T-helper 22 cell (primary cell): ENCODE data around the gene HGS.

Source experiments
- DNase-seq: peaks from one replicate; pipeline ENCODE4 v3.0.0-alpha.2; 2020; ENCODE audit warnings: low read depth

HGS gene

DNA sequence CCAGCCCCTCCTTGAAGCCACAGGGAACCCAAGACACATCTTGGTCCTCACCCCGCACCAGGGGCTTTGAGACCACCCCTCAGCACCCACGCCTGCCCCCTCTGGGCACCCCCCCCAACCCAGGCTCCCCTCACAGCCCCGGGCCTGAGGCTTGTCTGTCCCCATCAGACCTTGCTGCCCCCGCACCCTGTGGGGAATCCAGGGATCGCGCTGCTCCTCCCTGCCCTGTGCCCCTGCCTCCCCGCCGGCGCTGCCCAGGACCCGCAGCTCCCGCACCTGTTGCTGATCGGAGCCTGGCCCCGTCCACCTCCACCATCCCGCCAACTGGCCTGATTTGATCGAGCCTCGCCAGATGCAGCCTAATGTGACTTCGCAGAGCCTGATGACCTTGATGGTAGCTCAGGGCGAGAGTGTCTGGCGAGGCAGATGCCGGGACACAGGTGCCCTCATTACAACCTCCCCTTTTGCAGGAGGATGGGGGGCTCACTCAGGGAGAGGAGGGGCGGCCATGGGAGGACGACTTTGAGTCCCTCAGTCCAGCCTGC, 57.3 kb downstream of the HGS start:
- no peak for DNase-seq

DNA sequence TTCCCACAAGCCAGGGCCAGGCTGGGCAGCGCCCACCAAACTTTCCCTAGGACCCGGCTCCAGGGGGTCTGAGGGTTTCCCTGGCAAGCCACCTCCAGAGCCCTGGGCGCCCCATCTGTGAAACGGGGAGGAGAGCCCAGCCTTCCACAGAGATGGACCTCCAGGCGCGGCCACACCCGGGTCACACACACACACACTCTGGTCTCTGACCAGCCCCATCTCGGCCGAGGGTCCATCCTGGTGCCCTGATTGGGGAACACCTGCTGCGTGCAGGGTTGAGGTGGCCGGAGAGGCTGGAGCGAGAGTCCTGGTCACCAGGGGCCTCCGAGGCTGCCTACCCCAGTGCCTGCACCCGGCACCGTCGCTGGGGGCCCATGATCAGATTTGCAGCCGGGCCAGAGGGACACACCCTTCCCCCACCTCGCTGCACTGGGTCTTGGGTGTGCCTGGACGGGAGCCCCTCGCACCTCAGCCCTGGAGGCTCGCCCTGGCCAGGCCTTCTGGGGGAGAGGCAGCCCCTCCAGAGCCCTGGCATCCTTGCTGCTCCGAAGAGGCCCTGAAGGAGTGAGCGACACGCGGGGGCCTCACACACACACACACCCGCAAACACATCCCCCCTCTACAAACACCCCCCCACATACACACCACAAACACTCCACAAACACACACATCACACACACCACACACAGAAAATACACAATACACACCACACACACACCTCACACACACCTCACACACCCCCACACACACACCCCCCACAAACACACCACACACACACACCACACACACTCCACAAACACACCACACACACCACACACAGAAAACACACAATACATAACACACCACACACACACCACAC, 58.0 kb downstream of the HGS start:
- no peak for DNase-seq
